ENCODE data around the gene PRIM2.

DNA sequence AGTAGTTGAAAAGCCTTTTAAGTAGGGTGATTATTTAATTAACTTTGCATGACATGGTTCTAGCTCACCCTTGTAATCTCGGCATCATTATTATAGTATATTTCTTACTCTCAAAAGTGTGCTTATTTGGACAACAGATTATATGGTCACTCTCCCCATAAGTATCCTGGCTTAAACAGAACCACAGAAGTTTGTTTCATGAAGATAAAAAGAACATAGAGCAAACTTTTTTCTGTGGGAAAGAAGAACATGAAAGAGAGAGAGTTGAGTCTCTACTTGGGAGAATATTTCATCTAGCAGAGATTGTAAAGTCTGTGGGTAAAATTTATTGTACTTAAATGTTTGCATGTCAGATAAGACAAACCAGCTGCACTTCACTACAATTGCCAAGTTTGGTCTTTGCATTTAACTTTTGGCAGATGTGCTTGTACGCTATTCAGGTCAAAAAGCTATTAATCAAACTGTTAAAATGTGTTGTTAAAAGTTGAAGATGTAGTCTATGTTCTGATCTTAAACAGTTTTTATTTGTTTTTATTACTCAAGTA is 33.4 kb upstream of the PRIM2 start:
- TF ChIP-seq, protein P1, sequence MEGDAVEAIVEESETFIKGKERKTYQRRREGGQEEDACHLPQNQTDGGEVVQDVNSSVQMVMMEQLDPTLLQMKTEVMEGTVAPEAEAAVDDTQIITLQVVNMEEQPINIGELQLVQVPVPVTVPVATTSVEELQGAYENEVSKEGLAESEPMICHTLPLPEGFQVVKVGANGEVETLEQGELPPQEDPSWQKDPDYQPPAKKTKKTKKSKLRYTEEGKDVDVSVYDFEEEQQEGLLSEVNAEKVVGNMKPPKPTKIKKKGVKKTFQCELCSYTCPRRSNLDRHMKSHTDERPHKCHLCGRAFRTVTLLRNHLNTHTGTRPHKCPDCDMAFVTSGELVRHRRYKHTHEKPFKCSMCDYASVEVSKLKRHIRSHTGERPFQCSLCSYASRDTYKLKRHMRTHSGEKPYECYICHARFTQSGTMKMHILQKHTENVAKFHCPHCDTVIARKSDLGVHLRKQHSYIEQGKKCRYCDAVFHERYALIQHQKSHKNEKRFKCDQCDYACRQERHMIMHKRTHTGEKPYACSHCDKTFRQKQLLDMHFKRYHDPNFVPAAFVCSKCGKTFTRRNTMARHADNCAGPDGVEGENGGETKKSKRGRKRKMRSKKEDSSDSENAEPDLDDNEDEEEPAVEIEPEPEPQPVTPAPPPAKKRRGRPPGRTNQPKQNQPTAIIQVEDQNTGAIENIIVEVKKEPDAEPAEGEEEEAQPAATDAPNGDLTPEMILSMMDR (IDR thresholded peaks at IDR 0.05), result no peak
- TF ChIP-seq ZFX (IDR thresholded peaks at IDR 0.05; ENCODE audit: borderline replicate concordance), result no peak

Measured in 22Rv1 (cell line).